HL-60 (cell line): ENCODE measurements around the gene PAQR5.

ENCODE experiments used
- POLR2AphosphoS5 ChIP-seq: IDR thresholded peaks from 2 replicates; pipeline ENCODE4 v1.6.1; 2012; ENCODE audit warnings: low read depth
- SPI1 ChIP-seq: IDR thresholded peaks from 2 replicates; pipeline ENCODE4 v1.6.1; 2012; ENCODE audit warnings: low read depth, mild to moderate bottlenecking, borderline replicate concordance
- TF ChIP-seq, protein P1 (sequence below): IDR thresholded peaks from one replicate; pipeline ENCODE4 v1.5.1; 2011; ENCODE audit warnings: low read length, control low read depth, inconsistent platforms; ENCODE audit not compliant: insufficient read depth
- TF ChIP-seq, protein P2 (sequence below): IDR thresholded peaks from 2 replicates; pipeline ENCODE4 v1.6.1; 2012; ENCODE audit warnings: low read depth; ENCODE audit not compliant: insufficient replicate concordance

DNA sequence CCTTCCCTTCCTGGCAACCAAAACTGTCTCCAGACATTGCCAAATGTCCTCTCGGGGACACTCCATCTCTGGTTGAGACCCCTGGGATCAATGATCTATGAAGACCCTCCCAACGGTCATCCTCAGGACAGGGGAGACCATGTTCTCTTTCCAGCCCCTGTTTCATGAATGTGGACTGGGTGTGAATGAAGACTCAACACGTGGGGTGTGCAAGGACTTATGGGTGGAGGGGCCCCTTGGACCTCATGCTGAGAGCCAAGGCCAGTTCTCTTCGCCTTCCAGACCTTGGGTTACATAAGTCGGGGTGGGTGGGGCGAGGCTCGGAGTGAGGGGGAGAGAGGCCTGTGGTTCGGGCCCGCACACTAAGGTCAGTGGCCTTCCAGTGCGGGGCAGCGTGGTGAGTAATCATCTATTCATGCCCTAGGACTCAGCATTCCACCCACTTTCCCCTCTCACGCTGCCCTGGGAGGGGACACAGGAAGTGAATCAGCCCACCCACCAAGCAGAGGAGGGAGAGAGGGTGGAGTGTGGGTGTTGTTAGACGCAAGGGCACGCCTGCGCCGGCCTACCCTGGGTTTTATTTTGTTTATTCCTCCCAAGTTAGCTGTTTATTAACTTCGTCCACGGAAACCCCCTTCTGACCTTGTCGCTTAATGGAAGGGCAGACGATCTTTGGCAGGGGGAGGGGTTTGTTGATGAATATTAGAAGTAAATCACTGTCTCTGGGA is 6.7 kb downstream of the PAQR5 start:
- TF ChIP-seq POLR2AphosphoS5: no peak
- TF ChIP-seq, protein P1, sequence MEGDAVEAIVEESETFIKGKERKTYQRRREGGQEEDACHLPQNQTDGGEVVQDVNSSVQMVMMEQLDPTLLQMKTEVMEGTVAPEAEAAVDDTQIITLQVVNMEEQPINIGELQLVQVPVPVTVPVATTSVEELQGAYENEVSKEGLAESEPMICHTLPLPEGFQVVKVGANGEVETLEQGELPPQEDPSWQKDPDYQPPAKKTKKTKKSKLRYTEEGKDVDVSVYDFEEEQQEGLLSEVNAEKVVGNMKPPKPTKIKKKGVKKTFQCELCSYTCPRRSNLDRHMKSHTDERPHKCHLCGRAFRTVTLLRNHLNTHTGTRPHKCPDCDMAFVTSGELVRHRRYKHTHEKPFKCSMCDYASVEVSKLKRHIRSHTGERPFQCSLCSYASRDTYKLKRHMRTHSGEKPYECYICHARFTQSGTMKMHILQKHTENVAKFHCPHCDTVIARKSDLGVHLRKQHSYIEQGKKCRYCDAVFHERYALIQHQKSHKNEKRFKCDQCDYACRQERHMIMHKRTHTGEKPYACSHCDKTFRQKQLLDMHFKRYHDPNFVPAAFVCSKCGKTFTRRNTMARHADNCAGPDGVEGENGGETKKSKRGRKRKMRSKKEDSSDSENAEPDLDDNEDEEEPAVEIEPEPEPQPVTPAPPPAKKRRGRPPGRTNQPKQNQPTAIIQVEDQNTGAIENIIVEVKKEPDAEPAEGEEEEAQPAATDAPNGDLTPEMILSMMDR: no peak
- TF ChIP-seq, protein P2, sequence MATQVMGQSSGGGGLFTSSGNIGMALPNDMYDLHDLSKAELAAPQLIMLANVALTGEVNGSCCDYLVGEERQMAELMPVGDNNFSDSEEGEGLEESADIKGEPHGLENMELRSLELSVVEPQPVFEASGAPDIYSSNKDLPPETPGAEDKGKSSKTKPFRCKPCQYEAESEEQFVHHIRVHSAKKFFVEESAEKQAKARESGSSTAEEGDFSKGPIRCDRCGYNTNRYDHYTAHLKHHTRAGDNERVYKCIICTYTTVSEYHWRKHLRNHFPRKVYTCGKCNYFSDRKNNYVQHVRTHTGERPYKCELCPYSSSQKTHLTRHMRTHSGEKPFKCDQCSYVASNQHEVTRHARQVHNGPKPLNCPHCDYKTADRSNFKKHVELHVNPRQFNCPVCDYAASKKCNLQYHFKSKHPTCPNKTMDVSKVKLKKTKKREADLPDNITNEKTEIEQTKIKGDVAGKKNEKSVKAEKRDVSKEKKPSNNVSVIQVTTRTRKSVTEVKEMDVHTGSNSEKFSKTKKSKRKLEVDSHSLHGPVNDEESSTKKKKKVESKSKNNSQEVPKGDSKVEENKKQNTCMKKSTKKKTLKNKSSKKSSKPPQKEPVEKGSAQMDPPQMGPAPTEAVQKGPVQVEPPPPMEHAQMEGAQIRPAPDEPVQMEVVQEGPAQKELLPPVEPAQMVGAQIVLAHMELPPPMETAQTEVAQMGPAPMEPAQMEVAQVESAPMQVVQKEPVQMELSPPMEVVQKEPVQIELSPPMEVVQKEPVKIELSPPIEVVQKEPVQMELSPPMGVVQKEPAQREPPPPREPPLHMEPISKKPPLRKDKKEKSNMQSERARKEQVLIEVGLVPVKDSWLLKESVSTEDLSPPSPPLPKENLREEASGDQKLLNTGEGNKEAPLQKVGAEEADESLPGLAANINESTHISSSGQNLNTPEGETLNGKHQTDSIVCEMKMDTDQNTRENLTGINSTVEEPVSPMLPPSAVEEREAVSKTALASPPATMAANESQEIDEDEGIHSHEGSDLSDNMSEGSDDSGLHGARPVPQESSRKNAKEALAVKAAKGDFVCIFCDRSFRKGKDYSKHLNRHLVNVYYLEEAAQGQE: no peak
- no peak for TF ChIP-seq SPI1
